LNCaP clone FGC (cell line): ENCODE measurements around the gene NAA38.

ENCODE experiments used
- DNase-seq: peaks from one replicate; pipeline ENCODE4 v3.0.0-alpha.2; 2011; ENCODE audit warnings: low read depth
- H3K4me3 ChIP-seq: 2 replicates; pipeline ENCODE4 v1.5.1; 2011; ENCODE audit warnings: mild to moderate bottlenecking, low read depth, low read length, control low read depth
- TF ChIP-seq, protein P1 (sequence below): IDR thresholded peaks from 2 replicates; pipeline ENCODE4 v1.5.1; 2012; ENCODE audit warnings: mild to moderate bottlenecking; ENCODE audit not compliant: control insufficient read depth, insufficient read depth; ENCODE audit errors: extremely low read depth

NAA38 gene

DNA sequence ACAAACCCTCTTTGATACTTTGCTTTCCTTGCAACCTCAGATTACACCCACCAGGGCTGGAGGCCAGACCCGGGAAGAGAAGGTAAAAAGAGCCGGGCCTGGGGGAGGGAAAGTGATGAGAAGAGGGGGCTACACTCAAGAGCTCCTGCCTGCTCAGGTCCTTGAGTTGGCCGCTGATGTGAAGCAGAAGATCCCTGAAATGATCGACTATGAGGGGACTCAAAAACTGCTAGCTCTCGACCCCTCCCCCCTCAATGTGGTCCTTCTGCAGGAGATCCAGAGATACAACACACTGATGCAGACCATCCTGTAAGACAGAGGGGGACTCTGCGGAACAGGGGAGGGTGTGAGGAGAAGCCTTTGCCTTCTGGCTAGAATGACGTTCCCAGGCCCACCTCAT lies 26.1 kb downstream of the NAA38 start:
- TF ChIP-seq, protein P1, sequence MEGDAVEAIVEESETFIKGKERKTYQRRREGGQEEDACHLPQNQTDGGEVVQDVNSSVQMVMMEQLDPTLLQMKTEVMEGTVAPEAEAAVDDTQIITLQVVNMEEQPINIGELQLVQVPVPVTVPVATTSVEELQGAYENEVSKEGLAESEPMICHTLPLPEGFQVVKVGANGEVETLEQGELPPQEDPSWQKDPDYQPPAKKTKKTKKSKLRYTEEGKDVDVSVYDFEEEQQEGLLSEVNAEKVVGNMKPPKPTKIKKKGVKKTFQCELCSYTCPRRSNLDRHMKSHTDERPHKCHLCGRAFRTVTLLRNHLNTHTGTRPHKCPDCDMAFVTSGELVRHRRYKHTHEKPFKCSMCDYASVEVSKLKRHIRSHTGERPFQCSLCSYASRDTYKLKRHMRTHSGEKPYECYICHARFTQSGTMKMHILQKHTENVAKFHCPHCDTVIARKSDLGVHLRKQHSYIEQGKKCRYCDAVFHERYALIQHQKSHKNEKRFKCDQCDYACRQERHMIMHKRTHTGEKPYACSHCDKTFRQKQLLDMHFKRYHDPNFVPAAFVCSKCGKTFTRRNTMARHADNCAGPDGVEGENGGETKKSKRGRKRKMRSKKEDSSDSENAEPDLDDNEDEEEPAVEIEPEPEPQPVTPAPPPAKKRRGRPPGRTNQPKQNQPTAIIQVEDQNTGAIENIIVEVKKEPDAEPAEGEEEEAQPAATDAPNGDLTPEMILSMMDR, result no peak
- DNase-seq, result no peak

DNA sequence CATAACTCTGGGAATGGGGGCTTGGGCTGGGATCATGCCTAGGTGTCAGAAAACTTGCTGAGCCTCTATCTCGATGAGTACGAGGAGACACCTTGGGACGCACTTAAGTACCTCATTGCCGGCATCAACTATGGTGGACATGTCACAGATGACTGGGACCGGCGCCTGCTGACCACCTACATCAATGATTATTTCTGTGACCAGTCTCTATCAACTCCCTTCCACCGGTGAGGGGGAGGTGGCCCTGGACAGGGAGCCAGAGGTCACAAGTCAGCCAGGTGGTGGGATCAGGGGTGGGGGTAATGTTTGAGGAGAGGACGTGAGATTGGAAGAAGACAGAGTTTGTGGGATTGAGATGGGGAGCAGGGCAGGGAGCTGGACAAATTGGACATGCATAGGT lies 26.7 kb downstream of the NAA38 start:
- no peak overlapping the region for H3K4me3 ChIP-seq
- TF ChIP-seq, protein P1, result no peak
- no peak for DNase-seq

More for the DNA sequence above, 26.1 kb downstream of the NAA38 start:
- no peak overlapping the region for H3K4me3 ChIP-seq

DNA sequence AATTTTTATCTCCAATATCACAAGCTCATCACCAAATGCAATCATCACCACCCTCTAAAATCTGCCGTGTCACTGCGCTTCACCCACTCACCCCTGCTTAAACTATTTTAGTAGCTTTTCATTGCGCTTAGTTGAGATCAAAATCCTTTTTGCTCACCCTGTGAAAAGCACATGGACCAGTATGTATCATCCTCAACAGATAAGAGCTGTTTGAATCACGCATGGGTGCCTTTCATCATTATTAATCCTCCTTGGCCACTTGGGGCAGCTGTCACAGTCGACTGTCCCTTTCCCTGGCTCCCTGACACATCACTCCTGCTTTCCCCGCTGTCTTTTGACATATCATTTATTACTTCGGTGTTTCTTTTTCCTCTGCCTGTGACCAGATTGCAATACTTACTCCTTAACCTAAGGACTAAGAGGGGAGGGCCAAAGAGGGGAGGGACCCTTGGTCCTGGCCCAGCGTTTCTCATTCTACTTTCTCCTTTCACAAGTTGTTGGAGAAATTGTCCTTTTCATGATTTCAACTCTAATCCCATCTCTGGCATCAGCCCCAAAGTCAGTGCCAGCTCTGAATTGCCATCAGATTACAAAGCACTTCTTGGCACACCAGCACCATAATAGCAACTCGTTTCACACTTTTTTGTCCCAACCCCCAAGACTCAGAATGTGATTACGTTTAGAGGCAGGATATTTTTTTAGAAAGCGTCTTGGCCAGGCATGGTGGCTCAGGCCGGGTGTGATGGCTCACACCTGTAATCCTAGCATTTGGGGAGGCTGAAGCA lies 32.0 kb downstream of the NAA38 start:
- TF ChIP-seq, protein P1, result peak; percentile 39; the same call in 1 of the 2 replicates
- H3K4me3 ChIP-seq, result no peak overlapping the region
- DNase-seq, result no peak

DNA sequence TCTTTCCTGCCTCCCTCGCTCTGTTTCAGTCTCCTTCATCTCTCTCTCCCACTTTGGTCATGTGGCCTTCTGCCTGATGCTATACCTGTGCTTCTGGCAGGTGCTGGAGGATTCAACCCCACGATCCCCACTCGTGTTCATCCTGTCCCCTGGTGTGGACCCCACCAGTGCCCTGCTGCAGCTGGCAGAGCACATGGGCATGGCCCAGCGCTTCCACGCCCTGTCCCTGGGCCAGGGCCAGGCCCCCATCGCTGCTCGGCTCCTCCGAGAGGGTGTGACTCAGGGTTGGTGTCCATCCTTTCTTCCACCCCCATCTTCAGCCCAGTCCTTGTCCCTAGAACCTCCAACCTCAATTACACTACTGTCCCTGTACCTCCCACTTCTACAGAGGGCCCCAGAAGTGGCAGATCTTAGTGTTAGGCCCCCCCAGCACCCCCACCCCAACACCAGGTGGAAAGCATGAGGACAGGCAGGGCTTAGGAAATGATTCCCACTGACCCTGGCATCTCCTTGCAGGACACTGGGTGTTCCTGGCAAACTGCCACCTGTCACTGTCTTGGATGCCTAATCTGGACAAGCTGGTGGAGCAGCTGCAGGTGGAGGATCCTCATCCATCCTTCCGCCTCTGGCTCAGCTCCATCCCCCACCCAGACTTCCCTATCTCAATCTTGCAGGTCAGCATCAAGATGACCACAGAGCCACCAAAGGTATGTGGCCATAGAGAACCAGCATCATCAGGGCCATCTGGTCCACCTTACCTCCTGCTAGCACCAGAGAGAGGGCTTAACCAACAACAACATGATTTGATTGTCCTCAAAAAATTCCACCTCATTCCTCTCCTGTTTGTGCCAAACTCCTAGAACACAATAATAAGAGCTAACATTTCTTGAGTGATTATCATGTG lies 33.1 kb downstream of the NAA38 start:
- TF ChIP-seq, protein P1, result no peak
- H3K4me3 ChIP-seq, result no peak overlapping the region
- no peak for DNase-seq

DNA sequence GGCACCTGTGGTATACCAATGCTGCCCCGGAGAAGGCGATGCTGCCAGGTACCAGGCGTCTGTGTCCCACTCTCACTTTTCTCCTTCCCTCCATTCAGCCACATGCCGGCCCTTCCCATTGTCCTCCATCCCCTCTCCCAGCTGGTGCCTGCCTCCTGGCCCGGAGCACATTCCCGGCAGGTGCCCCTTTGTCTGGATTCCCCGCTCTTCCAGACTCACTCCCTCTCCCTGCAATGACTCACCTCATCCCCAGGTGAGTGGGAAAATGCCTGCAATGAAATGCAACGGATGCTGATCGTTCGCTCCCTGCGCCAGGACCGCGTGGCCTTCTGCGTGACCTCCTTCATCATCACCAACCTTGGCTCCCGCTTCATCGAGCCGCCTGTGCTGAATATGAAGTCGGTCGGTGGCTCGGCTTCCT lies 33.8 kb downstream of the NAA38 start:
- TF ChIP-seq, protein P1, result no peak
- no peak for DNase-seq
- H3K4me3 ChIP-seq, result no peak overlapping the region

DNA sequence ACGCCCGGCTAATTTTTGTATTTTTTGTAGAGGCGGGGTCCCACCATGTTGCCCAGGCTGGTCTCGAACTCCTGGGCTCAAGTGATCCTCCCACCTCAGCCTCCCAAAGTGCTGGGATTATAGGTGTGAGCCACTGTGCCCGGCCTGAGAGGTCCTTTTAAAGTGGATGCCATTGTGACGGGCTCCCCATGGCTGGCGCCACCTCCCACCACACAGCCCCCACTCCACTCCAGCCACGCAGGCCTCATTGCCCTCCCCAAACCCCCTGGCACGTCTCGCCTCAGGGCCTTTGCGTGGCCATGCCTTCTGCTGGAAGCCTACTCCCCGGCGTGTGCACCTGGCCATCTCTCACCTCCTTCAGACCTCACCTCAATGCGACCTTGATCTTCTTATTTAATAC lies 35.2 kb downstream of the NAA38 start:
- DNase-seq, result no peak
- TF ChIP-seq, protein P1, result no peak
- no peak overlapping the region for H3K4me3 ChIP-seq
